AG04450 (cell line): ENCODE data around the gene NHEJ1. TPM values are rescaled to one million over a fixed set of nuclear protein-coding genes. Genes with fewer than 3 reads are reported as not detected.

ENCODE experiments used
- CTCF ChIA-PET: fragments of 300-600, 350-600 bp; formaldehyde crosslinking; extraction: SDS; loops from one replicate; lab custom pipeline; 2022; ENCODE audit warnings: antibody characterized with exemption, inconsistent platforms; lab: Charles Lee
- POLR2A ChIA-PET: fragments of 350-600 bp; formaldehyde crosslinking; extraction: SDS; loops from one replicate; lab custom pipeline; 2021; ENCODE audit warnings: antibody characterized with exemption, inconsistent platforms; lab: Yijun Ruan, JAX
- DNase-seq: peaks from one replicate; pipeline ENCODE4 v3.0.0-alpha.2; 2011; ENCODE audit warnings: low read depth, low spot score
- H3K27ac ChIP-seq: one replicate; pipeline ENCODE4 v1.5.1; 2012; ENCODE audit warnings: low read depth, low read length, control low read depth
- H3K27me3 ChIP-seq: one replicate; pipeline ENCODE4 v1.6.0; 2012; ENCODE audit warnings: low read length; ENCODE audit not compliant: control insufficient read depth, insufficient read depth
- H3K4me3 ChIP-seq: 2 replicates; pipeline ENCODE4 v1.5.1; 2011; ENCODE audit warnings: mild to moderate bottlenecking, low read depth, low read length, control low read depth
- H3K9me3 ChIP-seq: 2 replicates; pipeline ENCODE4 v1.5.1; 2012; ENCODE audit warnings: low read length; ENCODE audit not compliant: control insufficient read depth, insufficient read depth
- polyA plus RNA-seq: library from polyadenylated mRNA; depleted of rRNA; stranded (reverse); fragments of >200 nt; gene quantifications from 2 replicates; pipeline ENCODE4 v1.2.3, GENCODE V29; 2011
- TF ChIP-seq, protein P1 (sequence below): IDR thresholded peaks from 2 replicates; pipeline ENCODE4 v1.5.1; 2011; ENCODE audit warnings: low read depth, low read length, control low read depth, inconsistent platforms

NHEJ1 gene
- polyA plus RNA-seq, 1 experiment = 21.9 TPM

DNA sequence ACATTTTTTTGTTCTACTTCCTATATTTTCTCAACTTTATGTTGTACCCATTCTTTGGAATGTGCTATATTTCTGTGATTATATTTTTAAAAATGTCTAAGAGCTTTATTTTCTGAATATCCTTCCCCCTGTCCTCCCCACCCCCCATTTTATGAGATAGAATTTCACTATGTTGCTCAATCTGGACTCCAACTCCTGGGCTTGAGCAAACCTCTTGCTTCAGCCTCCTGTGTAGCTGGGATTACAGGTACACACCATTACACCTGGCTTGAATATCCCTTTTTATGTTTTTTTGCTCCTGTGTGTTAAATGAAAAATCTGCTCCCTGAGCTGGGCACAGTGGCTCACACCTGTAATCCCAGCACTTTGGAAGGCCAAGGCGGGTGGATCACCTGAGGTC is 36.8 kb upstream of the NHEJ1 start:
- TF ChIP-seq, protein P1, sequence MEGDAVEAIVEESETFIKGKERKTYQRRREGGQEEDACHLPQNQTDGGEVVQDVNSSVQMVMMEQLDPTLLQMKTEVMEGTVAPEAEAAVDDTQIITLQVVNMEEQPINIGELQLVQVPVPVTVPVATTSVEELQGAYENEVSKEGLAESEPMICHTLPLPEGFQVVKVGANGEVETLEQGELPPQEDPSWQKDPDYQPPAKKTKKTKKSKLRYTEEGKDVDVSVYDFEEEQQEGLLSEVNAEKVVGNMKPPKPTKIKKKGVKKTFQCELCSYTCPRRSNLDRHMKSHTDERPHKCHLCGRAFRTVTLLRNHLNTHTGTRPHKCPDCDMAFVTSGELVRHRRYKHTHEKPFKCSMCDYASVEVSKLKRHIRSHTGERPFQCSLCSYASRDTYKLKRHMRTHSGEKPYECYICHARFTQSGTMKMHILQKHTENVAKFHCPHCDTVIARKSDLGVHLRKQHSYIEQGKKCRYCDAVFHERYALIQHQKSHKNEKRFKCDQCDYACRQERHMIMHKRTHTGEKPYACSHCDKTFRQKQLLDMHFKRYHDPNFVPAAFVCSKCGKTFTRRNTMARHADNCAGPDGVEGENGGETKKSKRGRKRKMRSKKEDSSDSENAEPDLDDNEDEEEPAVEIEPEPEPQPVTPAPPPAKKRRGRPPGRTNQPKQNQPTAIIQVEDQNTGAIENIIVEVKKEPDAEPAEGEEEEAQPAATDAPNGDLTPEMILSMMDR = no peak
- no peak for DNase-seq
- Histone ChIP-seq H3K27ac (no peak overlapping the region), H3K9me3 (peaks cover 3% of the 10 kb centered on the region; the same call in 1 of the 2 replicates), H3K4me3 (no peak overlapping the region), H3K27me3 (no peaks in the 10 kb centered on the region)
- ChIA-PET CTCF (interaction anchor here (1.7 kb wide), 1 partner anchor 38 kb away, joined by 4 read pairs; no protein-coding TSS in a partner anchor), POLR2A (interaction anchor here (1.1 kb wide), 1 partner anchor 17 kb away, joined by 5 read pairs; no protein-coding TSS in a partner anchor)

DNA sequence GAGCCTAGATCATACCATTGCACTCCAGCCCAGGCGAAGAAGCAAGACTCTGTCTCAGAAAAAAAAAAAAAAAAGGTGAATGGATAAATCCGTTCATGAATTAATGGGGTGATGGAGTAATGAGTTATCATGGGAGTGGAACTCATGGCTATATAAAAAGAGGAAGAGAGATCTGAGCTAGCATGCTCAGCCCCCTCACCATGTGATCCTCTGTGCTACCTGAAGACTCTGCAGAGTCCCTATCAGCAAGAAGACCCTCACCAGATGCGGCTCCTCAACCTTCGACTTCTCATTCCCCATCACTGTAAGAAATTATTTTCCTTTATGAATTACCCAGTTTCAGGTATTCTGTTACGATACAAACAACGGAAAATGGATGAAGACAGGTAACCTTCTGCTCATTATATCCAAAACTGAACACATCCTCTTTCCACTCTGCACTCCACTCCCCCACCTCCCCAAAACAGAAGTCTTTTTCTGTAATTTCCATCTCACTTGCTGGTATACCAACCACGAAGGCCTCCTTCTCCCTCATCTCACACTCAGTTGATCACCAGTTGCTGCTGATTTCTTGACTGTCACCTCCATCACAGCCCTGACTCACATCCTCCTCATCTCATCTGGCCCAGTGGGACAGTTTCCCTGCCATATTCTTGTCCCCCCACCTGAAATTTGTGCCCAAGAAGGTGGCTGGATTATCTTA is 26.3 kb upstream of the NHEJ1 start:
- no peak for DNase-seq
- Histone ChIP-seq H3K27ac (no peak overlapping the region), H3K27me3 (no peaks in the 10 kb centered on the region), H3K9me3 (no peaks in the 10 kb centered on the region), H3K4me3 (no peak overlapping the region)
- TF ChIP-seq, protein P1 = no peak
- ChIA-PET POLR2A (no interaction called here), CTCF (no interaction called here)

DNA sequence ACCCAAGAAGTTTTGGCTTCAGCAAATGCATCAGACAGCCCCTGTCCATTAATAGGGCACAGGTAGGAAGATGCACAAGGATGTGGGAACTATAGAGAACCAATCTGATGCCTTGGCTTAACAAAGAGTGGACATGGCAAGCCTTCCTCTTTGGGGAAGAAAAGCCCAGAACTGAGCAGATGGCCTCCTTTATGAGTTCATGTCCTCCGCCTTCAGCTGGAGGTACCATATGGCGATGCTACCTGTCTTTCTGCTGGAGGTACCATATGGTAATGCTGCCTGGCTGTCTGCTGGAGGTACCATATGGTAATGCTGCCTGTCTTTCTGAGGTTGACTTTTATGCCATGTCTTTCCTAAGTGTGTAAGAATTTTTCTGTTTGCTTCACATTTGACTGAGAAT is 23.5 kb upstream of the NHEJ1 start:
- ChIA-PET CTCF (interaction anchor here (1.0 to 1.8 kb wide), 2 partner anchors 25 to 94 kb away, joined by 3 to 4 read pairs; no protein-coding TSS in a partner anchor), POLR2A (no interaction called here)
- H3K9me3 ChIP-seq = no peaks in the 10 kb centered on the region
- no peak overlapping the region for H3K4me3 ChIP-seq
- no peak for DNase-seq
- no peak overlapping the region for H3K27ac ChIP-seq
- H3K27me3 ChIP-seq = no peaks in the 10 kb centered on the region
- TF ChIP-seq, protein P1 = no peak

DNA sequence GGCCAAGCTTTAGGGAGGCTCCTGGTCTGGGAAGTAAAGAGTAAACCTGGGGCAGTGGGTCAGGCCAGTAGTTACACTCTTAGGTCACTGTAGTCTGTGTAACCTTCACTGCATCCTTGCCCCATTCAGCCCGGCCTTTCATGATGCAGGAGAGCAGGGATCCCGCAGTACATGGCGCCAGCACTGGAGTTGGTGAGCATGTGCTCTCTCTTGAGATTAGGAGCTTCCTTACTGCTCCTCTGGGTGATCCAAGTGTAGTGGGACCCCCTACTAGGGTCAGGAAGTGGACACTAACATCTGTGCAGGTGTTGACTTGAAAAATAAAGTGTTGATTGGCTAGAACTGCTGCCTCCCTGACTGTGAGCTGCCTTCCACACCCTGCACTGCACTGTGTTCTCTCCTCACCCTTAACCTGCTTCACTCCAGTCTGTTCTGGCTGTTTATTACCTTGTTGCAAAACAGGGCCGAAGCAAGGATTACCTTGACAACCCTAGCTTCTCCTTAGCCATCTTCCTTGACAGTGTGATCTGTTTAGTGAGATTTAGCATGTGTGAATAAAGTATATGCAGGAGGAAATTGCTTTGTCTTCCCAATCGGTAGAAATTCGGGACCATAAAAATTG is 22.6 kb upstream of the NHEJ1 start:
- TF ChIP-seq, protein P1 = no peak
- ChIA-PET CTCF (interaction anchor here (0.7 to 1.8 kb wide), 3 partner anchors 24 to 170 kb away, joined by 3 to 4 read pairs (median 3); no protein-coding TSS in a partner anchor), POLR2A (no interaction called here)
- no peak overlapping the region for H3K4me3 ChIP-seq
- no peak overlapping the region for H3K27ac ChIP-seq
- DNase-seq = no peak
- no peaks in the 10 kb centered on the region for H3K27me3 ChIP-seq
- no peaks in the 10 kb centered on the region for H3K9me3 ChIP-seq
